K562 (cell line): ENCODE measurements around the gene EIF5B. TPM values are rescaled to one million over a fixed set of nuclear protein-coding genes. Genes with fewer than 3 reads are reported as not detected.

Experiments used
- ATAC-seq: fragments of 200-7000 bp; cut with Tn5 transposase; 3 replicates; pipeline ENCODE4 v1.9.1; 2020; ENCODE audit warnings: moderate library complexity
- BruUV-seq: library from RNA; stranded (reverse); fragments of 400-500 nt; replicated peaks from 2 replicates; lab custom pipeline; 2021; lab: Mats Ljungman, UMichigan
- CTCF ChIA-PET: fragments of 300-600 bp; formaldehyde crosslinking; extraction: SDS; loops from one replicate; lab custom pipeline; 2021; ENCODE audit warnings: low intra/inter-chr PET ratio; lab: Yijun Ruan, JAX
- POLR2A ChIA-PET: fragments of 300-600, 350-650 bp; sonication (Branson Sonifier 250); formaldehyde crosslinking; extraction: SDS; loops from one replicate; lab custom pipeline; 2021; ENCODE audit warnings: antibody characterized with exemption, inconsistent platforms; lab: Yijun Ruan, JAX
- DNase-seq, 4 experiments: peaks; one replicate each; pipeline versions ENCODE4 v3.0.0 to v3.0.0-alpha.2; 2011 to 2018; ENCODE audit warnings: low spot score in 3 of 4, mixed read lengths in 3 of 4; ENCODE audit errors: extremely low read depth in 1 of 4
- FAIRE-seq: peaks from 2 replicates; lab custom pipeline; 2011; peaks lifted over from hg19 to GRCh38; lab: Jason Lieb, UNC
- H2AFZ ChIP-seq: 2 replicates; pipeline ENCODE4 v1.6.0; 2011; ENCODE audit warnings: low read depth, low read length, control low read depth, inconsistent platforms
- H3K27ac ChIP-seq: fragments of 200-600 bp; 3 replicates; pipeline ENCODE4 v1.8.0; 2011; ENCODE audit warnings: low read depth, mild to moderate bottlenecking, control low read depth, inconsistent platforms, low read length, moderate library complexity, mixed read lengths; ENCODE audit errors: extremely low read depth
- H3K27me3 ChIP-seq, 2 experiments: fragments of 300-600 bp in 1 of 2; 2 replicates in 1 of 2; 3 replicates in 1 of 2; pipeline versions ENCODE4 v1.6.0 to v1.8.0; 2011; ENCODE audit warnings: inconsistent platforms in 2 of 2, low read length in 2 of 2, mild to moderate bottlenecking in 1 of 2, mixed read lengths in 1 of 2, moderate library complexity in 1 of 2; ENCODE audit not compliant: control insufficient read depth in 2 of 2, insufficient read depth in 2 of 2
- H3K36me3 ChIP-seq: fragments of 300-600 bp; 3 replicates; pipeline ENCODE4 v1.8.0; 2011; ENCODE audit warnings: mild to moderate bottlenecking, low read length, inconsistent platforms; ENCODE audit not compliant: control insufficient read depth, insufficient read depth
- H3K4me1 ChIP-seq, 2 experiments: fragments of 200-600 bp in 1 of 2; replicated peaks in 1 of 2; 2 replicates in 1 of 2; 3 replicates in 1 of 2; pipeline versions ENCODE4 v1.5.1 to v1.8.0; 2011; ENCODE audit warnings: inconsistent platforms in 2 of 2, low read length in 2 of 2, mild to moderate bottlenecking in 1 of 2, mixed read lengths in 1 of 2, moderate library complexity in 1 of 2; ENCODE audit not compliant: control insufficient read depth in 2 of 2, insufficient read depth in 2 of 2
- H3K4me2 ChIP-seq: 2 replicates; pipeline ENCODE4 v1.6.1; 2011; ENCODE audit warnings: low read length, control low read depth, inconsistent platforms, mixed read lengths; ENCODE audit not compliant: insufficient read depth
- H3K4me3 ChIP-seq: fragments of 200-600 bp; sonication (generic), shearing (Covaris generic); 2 replicates; pipeline ENCODE4 v1.5.1; 2016; ENCODE audit warnings: control low read depth, inconsistent platforms
- H3K79me2 ChIP-seq: fragments of 200-600 bp; 3 replicates; pipeline ENCODE4 v1.8.0; 2011; ENCODE audit warnings: low read length, inconsistent platforms; ENCODE audit not compliant: control insufficient read depth, insufficient read depth
- H3K9ac ChIP-seq, 2 experiments: 2 replicates each; pipeline versions ENCODE4 v1.6.0 to v1.6.1; 2011; ENCODE audit warnings: low read depth in 2 of 2, low read length in 2 of 2, control low read depth in 1 of 2, inconsistent platforms in 1 of 2, mild to moderate bottlenecking in 1 of 2, mixed read lengths in 1 of 2; ENCODE audit not compliant: insufficient read depth in 1 of 2
- H3K9me1 ChIP-seq: one replicate; pipeline ENCODE4 v1.6.0; 2011; ENCODE audit warnings: inconsistent platforms, mild to moderate bottlenecking, low read length, moderate library complexity; ENCODE audit not compliant: control insufficient read depth, insufficient read depth
- H3K9me3 ChIP-seq: replicated peaks from 2 replicates; pipeline ENCODE4 v1.5.1; 2011; ENCODE audit warnings: low read depth, low read length, inconsistent platforms; ENCODE audit not compliant: control insufficient read depth, insufficient read depth
- H4K20me1 ChIP-seq: replicated peaks from 2 replicates; pipeline ENCODE4 v1.6.1; 2011; ENCODE audit warnings: low read length, inconsistent platforms, mixed read lengths; ENCODE audit not compliant: control insufficient read depth, insufficient read depth
- CTCF ChIP-seq, 3 experiments: IDR thresholded peaks in 2 of 3; conservative IDR thresholded peaks in 1 of 3; 2 replicates each; pipeline ENCODE4 v1.5.1; 2011 to 2012; ENCODE audit warnings: low read length in 3 of 3, mild to moderate bottlenecking in 3 of 3, control low read depth in 2 of 3, improper control_type of control experiment in 1 of 3, inconsistent platforms in 1 of 3, low read depth in 1 of 3, mixed read lengths in 1 of 3, moderate library complexity in 1 of 3; ENCODE audit not compliant: insufficient read depth in 2 of 3
- HLTF ChIP-seq: fragments of 450-650 bp; IDR thresholded peaks from 2 replicates; pipeline ENCODE4 v1.6.1; 2016
- PREB ChIP-seq: sonication (generic); formaldehyde crosslinking; IDR thresholded peaks from 2 replicates; pipeline ENCODE4 v1.8.1; 2023; ENCODE audit warnings: mild to moderate bottlenecking, missing genetic modification reagents
- XRCC5 ChIP-seq: fragments of 200-400 bp; formaldehyde crosslinking; IDR thresholded peaks from 2 replicates; pipeline ENCODE4 v1.6.1; 2017; ENCODE audit warnings: low read depth, mild to moderate bottlenecking, low read length
- WGBS: fragments of 100-300 bp; shearing (Covaris generic); methylation state at CpG from one replicate; pipeline ENCODE4 v1.1.6; 2016; ENCODE audit warnings: low coverage, mixed read lengths; ENCODE audit not compliant: insufficient coverage; ENCODE audit errors: missing lambda C conversion rate; 5-methylcytosine and 5-hydroxymethylcytosine counted together
- in situ Hi-C: fragments of 300-500 bp; cut with MboI; formaldehyde crosslinking; loops from 4 replicates; pipeline ENCODE4 v1.15.0; 2018; ENCODE audit warnings: inconsistent platforms, mixed read lengths
- intact Hi-C: fragments of 100-400 bp; cut with micrococcal nuclease; formaldehyde crosslinking; loops from 2 replicates; pipeline ENCODE4 v1.14.2; 2022
- polyA plus RNA-seq, 8 experiments: library from polyadenylated mRNA; depleted of rRNA in 4 of 8; stranded (reverse) in 5 of 8; unstranded in 3 of 8; fragments of >200 nt; fragmentation: Nextera tagmentation in 2 of 8; fragmentation: Illumina TruSeq in 1 of 8; extraction: Ambion mirVana in 2 of 8; extraction: Trizol in 1 of 8; gene quantifications; 2 replicates each; pipeline versions ENCODE4 v1.2.1 to v1.2.3, GENCODE V29; 2011 to 2014; ENCODE audit warnings: inconsistent platforms in 1 of 8, missing spikeins in 1 of 8
- total RNA-seq, 7 experiments: library from RNA; depleted of rRNA in 6 of 7; stranded (reverse); fragments of >200 nt in 6 of 7; fragmentation: Illumina TruSeq in 2 of 7; extraction: Trizol in 2 of 7; gene quantifications; 2 replicates each; pipeline versions ENCODE4 v1.2.1 to v1.2.3, GENCODE V29; 2011 to 2021; ENCODE audit warnings: low replicate concordance in 1 of 7

The EIF5B gene
- total and polyA plus RNA-seq, 9 of the 15 experiments (the other 6 are each of a cell fraction or from before 2014, with no cell fraction given): 26.5 to 143 (median 47.7) TPM

- no peak for TF ChIP-seq CTCF (IDR thresholded peaks at IDR 0.05 in 2 of 3, conservative IDR thresholded peaks at IDR 0.05 in 1 of 3; ENCODE audit: insufficient read depth in 2 of 3, low read depth in 1 of 3, low read length in 3 of 3)
These were observed 13.0 kb downstream of the EIF5B start (continued) for GRCh38 chr2:99350194-99350593.

- Histone ChIP-seq H3K4me1 (peaks cover under 1 to 3% of the 10 kb centered on the region in 2 experiments; a peak in 2 of 5 replicates), H2AFZ (no peak overlapping the region), H3K79me2 (peaks cover 98% of the 10 kb centered on the region), H3K9me1 (no peaks in the 10 kb centered on the region), H4K20me1 (peaks cover 11% of the 10 kb centered on the region; the same call in 1 of the 2 replicates), H3K27me3 (no peaks in the 10 kb centered on the region), H3K27ac (no peak overlapping the region), H3K9ac (no peak overlapping the region), H3K4me3 (no peak overlapping the region), H3K4me2 (no peak overlapping the region), H3K9me3 (no peaks in the 10 kb centered on the region), H3K36me3 (no peaks in the 10 kb centered on the region; the same call in 2 of the 3 replicates)
- intact Hi-C loops: no loop called here
- ChIA-PET POLR2A (interaction anchor here (0.6 to 0.8 kb wide), 2 partner anchors 11 to 21 kb away, joined by 3 read pairs; no protein-coding TSS in a partner anchor), CTCF (no interaction called here)
- DNase-seq (no peak), FAIRE-seq (no peak), ATAC-seq (no peak)
- in situ Hi-C loops: no loop called here
- no TSS peak for BruUV-seq
- 59% methylated on average over 1 of the region's 1 CpG for WGBS
- TF ChIP-seq PREB (CRISPR knock-in tag) (no peak), XRCC5 (no peak), HLTF (no peak)
These were observed 16.9 kb downstream of the EIF5B start for GRCh38 chr2:99354070-99354469.
